RCC 7860 (cell line): ENCODE data around the gene ZNF644.

ENCODE experiments used
- DNase-seq: peaks from one replicate; pipeline ENCODE4 v3.0.0-alpha.2; 2015; ENCODE audit warnings: low spot score
- FAIRE-seq: peaks from 2 replicates; lab custom pipeline; 2012; peaks lifted over from hg19 to GRCh38; lab: Jason Lieb, UNC

The ZNF644 gene

DNA sequence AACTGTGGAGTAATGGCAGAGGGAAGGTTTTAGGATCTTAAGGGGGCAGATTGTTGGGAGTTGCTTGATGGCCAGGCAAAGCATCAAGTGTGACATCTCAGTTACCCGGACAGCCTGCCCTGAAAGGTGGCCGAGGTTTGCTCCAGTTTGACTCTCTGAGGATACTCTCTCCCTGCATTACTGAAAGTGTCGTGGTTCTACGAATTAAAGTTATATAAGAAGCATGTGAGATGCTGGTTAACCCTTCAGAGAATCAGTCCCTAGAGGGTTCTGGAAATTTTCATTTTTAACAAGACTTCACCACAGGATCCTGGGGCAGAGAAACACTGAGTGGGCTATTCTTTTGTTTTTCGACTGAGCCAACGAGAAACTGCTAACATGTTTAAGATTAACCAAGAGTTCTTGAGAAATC, 689 bp upstream of the ZNF644 start:
- FAIRE-seq (no peak), DNase-seq (no peak)

- FAIRE-seq (no peak), DNase-seq (peak; percentile 73)
Observed at GRCh38 chr1:91020967-91021685, 709 bp downstream of the ZNF644 start.

DNA sequence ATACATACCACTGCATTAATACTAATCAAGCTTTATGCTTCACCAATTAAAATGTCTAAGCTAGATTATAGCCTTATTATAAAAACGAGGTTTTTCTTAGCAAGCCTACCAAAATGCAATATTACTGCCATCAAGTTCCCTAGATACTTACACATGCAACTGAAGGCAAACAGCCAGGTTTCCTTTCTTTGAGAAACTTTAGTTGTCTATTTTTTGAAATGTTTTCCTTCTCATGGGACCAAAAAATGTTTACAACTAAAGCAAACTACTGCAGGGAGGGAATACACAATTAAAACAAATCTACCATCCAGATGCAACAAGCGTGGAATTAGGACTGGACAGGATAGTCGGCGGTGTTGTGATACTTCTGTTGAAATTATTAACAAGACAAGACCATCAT, 1.3 kb downstream of the ZNF644 start:
- FAIRE-seq (no peak), DNase-seq (no peak)

DNA sequence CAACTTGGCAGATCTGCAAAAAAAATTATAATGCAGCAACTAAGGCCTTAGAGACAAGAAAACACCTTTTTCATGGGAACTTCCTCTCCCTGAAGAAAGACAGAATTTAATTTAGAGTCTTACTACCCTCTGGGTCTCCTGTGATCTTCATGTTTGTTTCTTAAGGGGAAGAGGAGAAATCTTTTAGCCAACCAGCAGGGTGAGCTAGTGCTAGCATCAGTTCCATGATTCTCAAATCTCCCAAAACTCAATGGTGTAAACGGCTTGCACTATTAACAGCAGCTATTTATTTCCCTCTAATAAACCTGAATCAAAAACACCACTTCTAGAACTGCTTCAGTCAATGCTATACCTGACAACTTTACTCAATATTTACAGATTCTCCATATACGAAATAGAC, 3.8 kb downstream of the ZNF644 start:
- no peak for FAIRE-seq
- DNase-seq = no peak

GRCh38 chr1:91015794-91016550, 5.9 kb downstream of the ZNF644 start:
- FAIRE-seq (no peak), DNase-seq (peak; percentile 35)

GRCh38 chr1:91015358-91015780, 6.5 kb downstream of the ZNF644 start:
- no peak for FAIRE-seq
- DNase-seq = no peak

- no peak for FAIRE-seq
Observed at GRCh38 chr1:91014475-91014874, 7.4 kb downstream of the ZNF644 start.

DNA sequence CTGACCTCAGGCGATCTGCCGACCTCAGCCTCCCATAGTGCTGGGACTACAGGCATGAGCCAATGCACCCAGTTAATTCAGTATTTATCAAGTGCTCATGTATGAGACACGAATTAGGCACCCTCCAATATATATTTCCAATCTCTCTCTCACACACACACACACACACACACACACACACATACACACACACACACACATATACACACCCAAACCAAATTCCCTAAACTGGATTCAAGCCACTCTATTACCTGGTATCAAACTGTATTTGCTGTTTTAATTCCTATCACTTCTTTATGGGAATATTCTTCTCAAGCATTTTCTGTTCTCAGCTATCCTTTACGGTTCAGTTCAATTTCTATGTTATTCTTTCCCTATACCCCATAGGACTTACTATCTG, 8.5 kb downstream of the ZNF644 start:
- no peak for DNase-seq
- FAIRE-seq = no peak

More at GRCh38 chr1:91014475-91014874, 7.4 kb downstream of the ZNF644 start:
- no peak for DNase-seq

DNA sequence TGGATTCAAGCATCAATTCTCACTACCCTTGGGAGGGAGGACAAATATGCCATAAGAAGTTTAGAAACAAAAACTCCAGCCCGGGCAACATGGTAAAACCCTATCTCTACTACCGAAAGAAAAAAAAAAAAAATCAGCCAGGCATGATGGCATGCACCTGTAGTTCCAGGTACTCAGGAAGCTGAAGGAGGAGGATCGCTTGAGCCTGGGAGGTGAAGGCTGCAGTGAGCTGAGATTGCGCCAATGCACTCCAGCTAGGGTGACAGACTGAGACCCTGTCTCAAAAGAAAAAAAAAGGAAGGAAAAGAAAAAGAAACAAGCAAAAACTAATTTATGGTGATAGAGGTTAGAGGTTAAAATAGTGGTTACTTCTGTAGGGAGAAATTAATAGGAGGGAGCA, 9.6 kb downstream of the ZNF644 start:
- no peak for DNase-seq
- no peak for FAIRE-seq

GRCh38 chr1:91011726-91012125, 10.1 kb downstream of the ZNF644 start:
- FAIRE-seq (no peak), DNase-seq (no peak)

- FAIRE-seq = no peak
- DNase-seq = no peak
Observed at GRCh38 chr1:91007827-91008226, 14.0 kb downstream of the ZNF644 start.

DNA sequence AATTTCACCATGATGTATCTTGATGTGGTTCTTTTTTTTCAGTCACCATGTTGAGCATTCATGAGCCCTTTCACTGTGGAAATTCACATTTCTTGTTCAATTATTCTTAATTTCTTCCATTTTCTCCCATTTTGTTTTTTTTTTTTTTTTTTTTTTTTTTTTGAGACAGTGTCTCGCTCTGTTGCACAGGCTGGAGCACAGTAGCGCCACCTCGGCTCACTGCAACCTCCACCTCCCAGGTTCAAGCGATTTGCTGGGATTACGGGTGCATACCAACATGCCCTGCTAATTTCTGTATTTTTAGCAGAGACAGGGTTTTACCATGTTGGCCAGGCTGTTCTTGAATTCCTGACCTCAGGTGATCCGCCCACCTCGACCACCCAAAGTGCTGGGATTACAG, 14.7 kb downstream of the ZNF644 start:
- DNase-seq = no peak
- FAIRE-seq = no peak

DNA sequence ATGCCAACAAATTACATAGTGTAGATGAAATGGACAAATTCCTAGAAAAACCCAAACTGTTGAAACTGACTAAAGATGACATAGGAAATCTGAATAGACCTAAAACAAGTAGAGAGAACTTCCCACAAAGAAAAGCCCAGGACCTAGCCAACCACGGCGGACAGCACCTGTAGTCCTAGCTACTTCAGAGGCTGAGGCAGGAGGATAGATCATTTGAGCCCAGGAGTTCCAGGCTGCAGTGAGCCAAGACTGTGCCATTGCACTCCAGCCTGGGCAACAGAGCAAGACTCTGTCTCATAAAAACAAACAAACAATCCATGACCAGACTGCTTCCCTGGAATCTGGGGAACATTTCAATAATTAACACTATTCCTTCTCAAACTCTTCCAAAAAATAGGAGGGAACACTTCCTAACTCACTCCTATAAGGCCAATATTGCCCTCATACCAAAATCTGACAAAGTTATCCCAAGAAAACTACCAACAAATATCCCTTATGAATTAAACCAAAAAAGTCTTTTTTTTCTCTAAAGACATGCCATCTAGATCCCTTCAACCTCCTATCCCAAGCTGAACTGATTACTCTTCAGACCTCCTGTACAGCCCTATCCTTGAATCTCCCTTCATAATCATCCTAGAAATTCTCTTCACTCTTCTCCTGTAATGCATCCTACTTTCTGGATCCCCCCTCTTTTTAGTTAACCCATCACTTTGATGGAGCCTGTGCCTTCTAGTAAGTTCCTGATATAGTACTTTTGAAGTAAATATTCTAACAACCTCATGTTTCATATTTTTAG, 15.5 kb downstream of the ZNF644 start:
- no peak for FAIRE-seq
- no peak for DNase-seq

DNA sequence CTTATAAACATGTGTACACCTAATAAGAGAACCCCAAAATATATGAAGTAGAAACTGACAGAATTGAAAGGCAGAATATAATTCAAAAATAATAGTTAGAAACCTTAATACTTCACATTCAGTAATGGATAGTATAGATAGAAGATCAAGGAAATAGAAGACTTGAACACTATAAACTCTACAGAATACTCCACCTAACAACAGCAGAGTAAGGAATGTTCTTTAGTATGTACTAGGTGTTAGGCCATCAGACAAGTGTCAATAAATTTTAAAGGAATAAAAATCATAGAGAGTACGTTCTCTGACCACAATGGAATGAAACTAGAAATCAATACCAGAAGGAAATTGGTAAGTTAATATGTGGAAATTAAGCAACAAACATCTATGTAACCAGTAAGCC, 16.6 kb downstream of the ZNF644 start:
- no peak for FAIRE-seq

GRCh38 chr1:91004145-91004544, 17.7 kb downstream of the ZNF644 start:
- DNase-seq (no peak), FAIRE-seq (no peak)

More for the DNA sequence above, 16.6 kb downstream of the ZNF644 start:
- no peak for DNase-seq

- DNase-seq (no peak), FAIRE-seq (no peak)
Observed at GRCh38 chr1:90996742-90997413, 25.0 kb downstream of the ZNF644 start.

DNA sequence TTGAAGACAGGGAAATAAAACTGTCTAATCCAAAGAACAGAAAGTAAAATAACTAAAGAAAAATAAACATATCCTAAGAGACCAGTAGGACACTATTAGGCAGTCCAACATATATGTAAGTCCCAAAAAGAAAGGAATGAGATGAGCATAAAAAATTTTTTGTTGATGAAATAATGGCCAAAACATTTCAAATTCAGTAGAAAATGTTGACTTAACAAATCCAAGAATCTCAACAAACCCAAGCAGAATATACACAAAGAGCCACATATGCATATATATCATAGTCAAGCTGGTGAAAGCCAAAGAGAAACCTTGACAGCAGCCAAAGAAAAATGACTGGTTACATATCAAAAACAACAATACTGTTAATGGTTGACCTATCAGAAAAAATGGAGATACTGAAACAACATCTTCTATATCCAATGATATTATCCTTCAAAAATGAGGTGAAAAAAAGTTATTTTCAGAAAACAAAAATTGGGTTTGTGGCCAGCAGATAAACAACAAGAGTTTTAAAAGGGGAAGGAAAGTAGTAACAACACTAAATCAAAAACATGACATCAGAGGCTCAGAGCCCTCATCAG, 26.4 kb downstream of the ZNF644 start:
- DNase-seq = no peak
- no peak for FAIRE-seq

DNA sequence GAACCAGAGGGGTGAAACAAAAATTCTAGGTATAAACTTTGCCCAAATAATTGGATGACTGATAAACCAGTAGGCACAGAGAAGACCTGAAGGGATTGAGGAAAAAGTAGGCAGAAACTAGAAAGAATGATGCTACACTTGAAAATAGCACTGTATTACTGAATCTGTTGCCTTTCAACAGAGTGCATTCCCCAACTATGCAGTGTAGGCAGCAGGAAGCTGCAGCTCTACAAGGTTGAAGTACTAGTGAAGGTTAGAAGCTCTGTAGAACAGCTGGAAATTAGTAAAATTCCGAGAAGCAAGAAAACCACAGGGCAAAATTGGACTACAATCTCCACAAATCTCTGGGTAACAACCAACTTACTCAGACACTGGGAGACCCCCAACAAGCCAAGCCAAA, 27.4 kb downstream of the ZNF644 start:
- DNase-seq (no peak), FAIRE-seq (no peak)

- FAIRE-seq = no peak
- DNase-seq = no peak
Observed at GRCh38 chr1:90993245-90993644, 28.6 kb downstream of the ZNF644 start.

GRCh38 chr1:90990779-90991178, 31.1 kb downstream of the ZNF644 start:
- DNase-seq (no peak), FAIRE-seq (no peak)

- no peak for FAIRE-seq
- DNase-seq = no peak
Observed at GRCh38 chr1:90989990-90990389, 31.8 kb downstream of the ZNF644 start.
